GM12872 (cell line): Measurements from ENCODE around the gene BID.

ENCODE experiments used
- TF ChIP-seq, protein P1 (sequence below): IDR thresholded peaks from 3 replicates; pipeline ENCODE4 v1.5.1; 2011; ENCODE audit warnings: low read depth, mild to moderate bottlenecking, low read length, moderate library complexity; ENCODE audit not compliant: insufficient read depth

The BID gene

DNA sequence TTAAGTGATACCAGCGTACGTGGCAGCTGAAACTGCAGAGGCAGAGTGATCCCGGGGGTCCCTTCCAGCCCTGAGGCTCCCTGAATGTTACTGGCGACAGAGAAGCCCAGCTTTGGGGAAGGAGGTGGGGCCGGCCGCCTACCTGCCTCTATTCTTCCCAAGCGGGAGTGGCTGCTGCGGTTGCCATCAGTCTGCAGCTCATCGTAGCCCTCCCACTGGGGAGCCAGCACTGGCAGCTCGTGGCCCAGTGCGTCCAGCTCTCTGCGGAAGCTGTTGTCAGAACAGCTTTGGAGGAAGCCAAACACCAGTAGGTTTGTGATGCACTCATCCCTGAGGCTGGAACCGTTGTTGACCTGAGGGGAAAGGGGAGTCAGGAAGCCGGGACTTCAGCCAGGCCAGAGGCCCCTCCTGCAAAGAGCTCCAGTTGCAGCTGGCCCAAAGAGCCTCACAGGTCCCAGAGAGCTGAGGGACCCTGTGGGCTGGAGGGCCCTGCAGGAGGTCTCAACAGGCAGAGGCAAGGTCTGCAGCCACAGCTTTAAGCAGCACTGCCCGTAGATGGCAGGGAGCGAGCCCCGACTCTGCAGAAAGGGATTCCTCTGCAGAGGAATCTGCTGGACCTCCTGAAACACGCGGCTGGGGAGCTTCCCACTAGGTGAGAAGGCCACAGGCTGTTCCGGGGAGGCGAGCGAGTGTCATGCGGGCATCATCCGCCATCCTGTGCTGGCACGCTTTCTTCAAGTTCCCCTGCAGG is 30.4 kb downstream of the BID start:
- TF ChIP-seq, protein P1, sequence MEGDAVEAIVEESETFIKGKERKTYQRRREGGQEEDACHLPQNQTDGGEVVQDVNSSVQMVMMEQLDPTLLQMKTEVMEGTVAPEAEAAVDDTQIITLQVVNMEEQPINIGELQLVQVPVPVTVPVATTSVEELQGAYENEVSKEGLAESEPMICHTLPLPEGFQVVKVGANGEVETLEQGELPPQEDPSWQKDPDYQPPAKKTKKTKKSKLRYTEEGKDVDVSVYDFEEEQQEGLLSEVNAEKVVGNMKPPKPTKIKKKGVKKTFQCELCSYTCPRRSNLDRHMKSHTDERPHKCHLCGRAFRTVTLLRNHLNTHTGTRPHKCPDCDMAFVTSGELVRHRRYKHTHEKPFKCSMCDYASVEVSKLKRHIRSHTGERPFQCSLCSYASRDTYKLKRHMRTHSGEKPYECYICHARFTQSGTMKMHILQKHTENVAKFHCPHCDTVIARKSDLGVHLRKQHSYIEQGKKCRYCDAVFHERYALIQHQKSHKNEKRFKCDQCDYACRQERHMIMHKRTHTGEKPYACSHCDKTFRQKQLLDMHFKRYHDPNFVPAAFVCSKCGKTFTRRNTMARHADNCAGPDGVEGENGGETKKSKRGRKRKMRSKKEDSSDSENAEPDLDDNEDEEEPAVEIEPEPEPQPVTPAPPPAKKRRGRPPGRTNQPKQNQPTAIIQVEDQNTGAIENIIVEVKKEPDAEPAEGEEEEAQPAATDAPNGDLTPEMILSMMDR = no peak

DNA sequence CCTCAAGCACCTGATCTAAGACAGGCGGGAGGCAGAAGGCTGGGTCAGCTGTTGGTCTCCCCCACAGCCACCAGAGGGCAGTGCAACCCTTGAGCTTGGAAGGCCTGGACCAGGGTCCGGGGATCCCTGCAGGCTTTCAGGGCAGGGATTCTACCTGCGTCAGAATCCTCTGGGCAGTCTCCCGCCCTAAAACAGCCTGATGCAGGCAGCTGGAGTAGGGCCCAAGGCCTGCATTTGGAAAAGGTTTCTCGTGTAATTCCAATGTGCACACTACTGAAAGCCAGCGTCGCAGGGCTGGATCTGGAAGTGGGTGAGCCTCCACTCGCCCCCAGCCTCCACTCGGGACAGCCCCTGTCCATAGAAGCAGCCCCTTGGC is 31.8 kb downstream of the BID start:
- TF ChIP-seq, protein P1 = peak; percentile 95

DNA sequence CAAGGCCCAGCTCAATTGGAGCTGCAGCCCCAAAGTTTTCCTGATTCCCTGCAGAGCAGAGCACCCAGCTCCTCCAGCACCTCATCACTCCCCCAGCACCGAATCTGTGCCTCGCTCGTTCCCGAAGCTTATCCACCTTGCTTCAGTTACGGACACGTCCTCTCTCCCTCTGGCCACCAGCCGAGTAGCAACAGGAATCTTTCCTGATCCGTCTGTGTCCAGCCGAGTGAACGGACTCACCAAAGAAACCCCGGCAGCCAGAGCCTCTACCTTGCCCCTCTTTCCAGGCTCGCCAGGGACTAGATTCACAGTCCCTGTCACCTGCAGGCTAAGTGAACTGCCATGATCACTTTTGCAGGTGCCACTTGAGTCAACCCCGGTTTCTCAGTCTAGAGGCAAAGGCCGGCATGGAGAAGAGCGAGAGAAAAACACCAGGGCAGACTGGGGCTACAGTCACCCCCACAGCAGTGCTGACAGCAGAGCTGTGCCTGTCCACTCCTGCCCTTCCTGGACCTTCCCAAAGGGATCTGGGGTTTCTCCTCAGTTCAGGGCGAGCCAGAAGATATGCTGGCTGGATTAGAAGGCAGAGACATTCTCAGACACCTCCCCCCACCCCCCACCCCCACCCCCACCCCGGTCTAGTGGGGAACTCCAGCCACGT is 32.3 kb downstream of the BID start:
- TF ChIP-seq, protein P1 = no peak

DNA sequence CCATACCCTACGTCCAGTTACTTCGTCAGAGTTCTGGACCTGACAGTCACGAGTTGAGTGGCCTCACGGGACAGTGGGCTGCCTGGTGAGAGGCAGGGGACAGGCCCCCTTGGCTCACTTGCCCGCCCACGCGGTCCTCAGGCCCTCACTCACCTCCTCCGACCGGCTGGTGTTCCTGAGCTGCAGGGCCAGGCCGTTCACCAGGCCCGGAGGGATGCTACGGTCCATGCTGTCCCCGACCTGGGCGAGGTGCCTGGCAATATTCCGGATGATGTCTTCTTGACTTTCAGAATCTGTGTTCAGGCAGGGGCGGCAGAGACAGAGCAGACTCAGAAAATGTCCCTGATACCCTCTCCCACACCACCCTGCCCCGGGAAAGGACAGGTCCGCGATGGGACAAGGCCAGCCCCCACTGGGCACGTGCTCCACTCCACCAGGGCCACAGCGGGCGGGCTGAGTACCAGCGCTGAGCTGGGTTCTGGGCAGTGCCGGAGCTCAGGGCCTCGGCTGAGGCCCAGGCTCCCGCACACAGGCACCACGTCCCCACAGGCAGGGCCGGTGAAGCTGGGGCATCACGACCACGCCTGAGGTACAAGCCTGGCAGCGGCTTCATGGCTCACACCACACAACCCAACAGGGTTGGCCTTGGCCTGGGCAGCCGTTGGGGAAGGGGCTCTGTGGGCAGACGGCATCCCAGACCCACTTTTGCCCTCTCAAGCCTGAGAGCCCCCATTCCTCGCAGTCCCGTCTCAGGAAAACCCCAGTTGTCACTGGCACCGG is 34.9 kb downstream of the BID start:
- TF ChIP-seq, protein P1 = no peak

DNA sequence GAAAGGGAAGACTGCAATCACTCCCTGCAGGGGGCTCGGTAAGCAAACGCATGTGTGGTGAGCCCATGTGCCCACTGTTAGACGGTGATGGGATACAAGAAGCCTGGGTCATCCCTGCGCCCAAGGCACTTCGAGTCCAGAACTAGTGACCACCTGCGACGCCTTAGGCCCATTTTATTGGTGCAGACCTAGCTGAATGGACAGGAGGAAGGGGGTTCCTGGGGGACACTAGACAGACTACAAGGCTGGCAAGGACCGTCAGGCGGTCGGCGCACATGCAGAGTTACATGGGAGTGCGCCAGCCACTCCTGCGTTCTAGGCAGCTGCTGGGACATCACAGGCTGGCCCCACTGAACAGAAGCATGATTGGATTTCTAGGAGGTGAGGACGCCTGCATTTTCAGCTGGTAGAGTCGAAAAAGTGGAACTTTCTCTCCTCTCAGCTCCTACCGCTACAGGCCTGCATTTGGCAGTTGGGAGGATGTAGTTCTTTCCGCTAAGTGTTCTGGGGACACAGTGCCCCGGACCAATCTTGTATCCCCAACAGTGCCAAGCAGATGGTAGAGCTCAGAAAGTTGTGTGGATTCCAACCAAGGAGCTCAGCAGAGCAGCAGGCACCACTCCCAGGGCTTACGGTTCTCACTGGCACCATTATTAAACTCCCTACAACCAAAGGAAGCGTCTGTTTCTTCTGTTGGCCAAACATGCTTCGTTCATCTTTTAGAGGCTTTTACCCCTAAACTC is 35.7 kb downstream of the BID start:
- TF ChIP-seq, protein P1 = no peak

DNA sequence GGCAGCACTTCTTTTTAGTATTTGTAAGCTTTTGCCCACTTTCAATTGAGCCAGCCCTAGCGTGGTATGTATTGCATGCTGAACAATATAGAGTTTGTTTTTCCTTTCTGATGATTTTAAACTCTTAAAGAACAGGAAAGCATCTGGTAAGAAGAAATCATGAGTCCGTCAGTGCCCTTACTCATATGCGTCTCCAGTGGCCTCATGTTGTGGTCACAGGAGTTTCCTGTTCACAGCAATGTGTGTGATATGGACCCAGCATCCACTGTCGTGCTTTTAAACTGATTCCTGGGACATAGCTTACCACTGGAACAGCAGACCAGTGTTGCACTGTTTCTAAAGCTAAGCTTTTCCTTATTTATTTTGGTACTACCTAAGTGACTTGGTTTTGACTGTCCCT is 40.1 kb downstream of the BID start:
- TF ChIP-seq, protein P1 = no peak

DNA sequence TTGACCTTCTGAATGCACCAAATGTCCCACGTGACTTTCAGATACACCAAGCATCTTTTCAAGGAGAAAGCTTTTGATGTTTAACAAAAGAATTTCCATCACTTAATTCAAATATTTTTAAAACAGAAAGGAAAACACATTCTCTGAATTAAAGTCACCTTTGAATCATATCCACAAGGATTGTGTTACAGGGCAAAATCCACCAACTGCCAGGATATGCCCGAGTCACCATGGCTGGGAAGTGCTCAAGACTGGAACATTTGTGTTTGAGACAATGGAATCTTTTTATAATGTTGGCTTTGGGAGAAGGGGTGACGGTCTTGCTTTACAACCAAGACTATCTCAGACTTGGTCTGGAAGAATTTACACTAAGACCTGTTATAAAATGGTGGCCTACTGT is 40.8 kb downstream of the BID start:
- TF ChIP-seq, protein P1 = no peak
